GM23338 (cell line): ENCODE measurements around the gene PM20D1. TPM values are rescaled to one million over a fixed set of nuclear protein-coding genes. Genes with fewer than 3 reads are reported as not detected.
A peak's percentile ranks its signal among the peaks of the same experiment; 100 is the strongest.

Source experiments
- ATAC-seq: fragments of 200-7000 bp; cut with Tn5 transposase; 3 replicates; pipeline ENCODE4 v1.9.1; 2020
- DNase-seq: peaks from one replicate; pipeline ENCODE4 v3.0.0-alpha.2; 2015; ENCODE audit warnings: low spot score
- H2AFZ ChIP-seq: fragments of 200-600 bp; sonication (generic); 2 replicates; pipeline ENCODE4 v1.8.0; 2016; ENCODE audit warnings: antibody characterized with exemption, mild to moderate bottlenecking, moderate library complexity
- H3F3A ChIP-seq: fragments of 200-600 bp; sonication (generic); replicated peaks from 2 replicates; pipeline ENCODE4 v1.8.0; 2017; ENCODE audit warnings: antibody characterized with exemption, mixed run types, low read depth
- H3K27ac ChIP-seq: fragments of 200-600 bp; sonication (generic); 2 replicates; pipeline ENCODE4 v1.6.1; 2016; ENCODE audit warnings: low read depth
- H3K27me3 ChIP-seq: fragments of 200-600 bp; sonication (generic); 2 replicates; pipeline ENCODE4 v1.8.0; 2016; ENCODE audit warnings: mild to moderate bottlenecking, mixed run types, moderate library complexity; ENCODE audit not compliant: insufficient read depth
- H3K36me3 ChIP-seq: fragments of 200-600 bp; sonication (generic); 2 replicates; pipeline ENCODE4 v1.8.0; 2016; ENCODE audit warnings: mild to moderate bottlenecking; ENCODE audit not compliant: insufficient read depth
- H3K4me1 ChIP-seq: fragments of 200-600 bp; sonication (generic); 2 replicates; pipeline ENCODE4 v1.8.0; 2016; ENCODE audit warnings: mild to moderate bottlenecking, moderate library complexity; ENCODE audit not compliant: insufficient read depth
- H3K4me2 ChIP-seq: fragments of 200-600 bp; sonication (generic); 2 replicates; pipeline ENCODE4 v1.7.1; 2017; ENCODE audit warnings: mixed run types
- H3K4me3 ChIP-seq: fragments of 200-600 bp; sonication (generic); 2 replicates; pipeline ENCODE4 v1.6.1; 2016; ENCODE audit warnings: mixed run types
- H3K79me2 ChIP-seq: fragments of 200-600 bp; sonication (generic); replicated peaks from 2 replicates; pipeline ENCODE4 v1.8.0; 2017; ENCODE audit warnings: mild to moderate bottlenecking; ENCODE audit not compliant: insufficient read depth
- H3K9me2 ChIP-seq: fragments of 200-600 bp; sonication (generic); 2 replicates; pipeline ENCODE4 v1.8.0; 2017; ENCODE audit not compliant: insufficient read depth
- H4K20me1 ChIP-seq: fragments of 200-600 bp; sonication (generic); replicated peaks from 2 replicates; pipeline ENCODE4 v1.8.0; 2017; ENCODE audit warnings: mild to moderate bottlenecking; ENCODE audit not compliant: insufficient read depth
- H3K27ac Mint-ChIP-seq: 2 replicates; pipeline ENCODE4 v1.8.0; 2020; ENCODE audit warnings: inconsistent platforms, mild to moderate bottlenecking, moderate library complexity, mixed read lengths
- H3K27me3 Mint-ChIP-seq: 3 replicates; pipeline ENCODE4 v1.8.0; 2022; ENCODE audit warnings: low read depth, mild to moderate bottlenecking, moderate library complexity, mixed read lengths, inconsistent platforms; ENCODE audit not compliant: insufficient read depth, poor library complexity
- H3K36me3 Mint-ChIP-seq: 3 replicates; pipeline ENCODE4 v1.8.0; 2021; ENCODE audit warnings: low read depth, mild to moderate bottlenecking, inconsistent platforms, moderate library complexity, mixed read lengths
- H3K4me1 Mint-ChIP-seq: 3 replicates; pipeline ENCODE4 v1.8.0; 2020; ENCODE audit warnings: mild to moderate bottlenecking, inconsistent platforms, mixed read lengths
- H3K4me3 Mint-ChIP-seq: 3 replicates; pipeline ENCODE4 v1.8.0; 2021; ENCODE audit warnings: moderate library complexity, mild to moderate bottlenecking, inconsistent platforms, mixed read lengths
- H3K9me3 Mint-ChIP-seq: 3 replicates; pipeline ENCODE4 v1.8.0; 2020; ENCODE audit warnings: moderate library complexity, mild to moderate bottlenecking, inconsistent platforms, mixed read lengths
- CREB1 ChIP-seq: fragments of 250-450 bp; sonication (Bioruptor Pico); IDR thresholded peaks from 2 replicates; pipeline ENCODE4 v1.5.0; 2020; ENCODE audit warnings: low read depth, mild to moderate bottlenecking, moderate library complexity
- CTCF ChIP-seq, 2 experiments: fragments of 200-600 bp in 1 of 2; sonication (generic) in 1 of 2; conservative IDR thresholded peaks; 2 replicates each; pipeline versions ENCODE4 v1.5.1 to v1.6.1; 2016 to 2017; ENCODE audit warnings: antibody characterized with exemption in 2 of 2, low read depth in 2 of 2, mild to moderate bottlenecking in 2 of 2, moderate library complexity in 1 of 2
- ETS1 ChIP-seq: IDR thresholded peaks from 2 replicates; pipeline ENCODE4 v1.6.1; 2016; ENCODE audit warnings: antibody characterized with exemption
- EZH2 ChIP-seq: fragments of 200-600 bp; sonication (generic); IDR thresholded peaks from one replicate; pipeline ENCODE4 v1.8.0; 2017; ENCODE audit warnings: antibody characterized with exemption, mild to moderate bottlenecking, low read depth; ENCODE audit not compliant: unreplicated experiment
- NANOG ChIP-seq: IDR thresholded peaks from 2 replicates; pipeline ENCODE4 v1.6.1; 2016; ENCODE audit warnings: antibody characterized with exemption, borderline replicate concordance
- ZNF462 ChIP-seq: fragments of 250-450 bp; sonication (Bioruptor Pico); IDR thresholded peaks from 2 replicates; pipeline ENCODE4 v1.5.0; 2020; ENCODE audit warnings: mild to moderate bottlenecking, moderate library complexity
- polyA plus RNA-seq: library from polyadenylated mRNA; unstranded; fragments of >200 nt; fragmentation: Nextera tagmentation; extraction: Ambion mirVana; gene quantifications from 2 replicates; pipeline ENCODE4 v1.2.1, GENCODE V29; 2016
- total RNA-seq: library from RNA; depleted of rRNA; stranded (reverse); fragments of >200 nt; shearing (Covaris generic); gene quantifications from 2 replicates; pipeline ENCODE4 v1.2.3, GENCODE V29; 2014

PM20D1 gene
- total and polyA plus RNA-seq, 2 experiments from 2014 or later: 0.10 TPM; not detected in 1

- TF ChIP-seq ZNF462 (CRISPR knock-in tag) (no peak), ETS1 (no peak), CREB1 (CRISPR knock-in tag) (no peak), NANOG (no peak)
These were observed 17.6 kb downstream of the PM20D1 start (continued) for GRCh38 chr1:205832326-205832751.

- no peaks in the 10 kb centered on the region for H3F3A ChIP-seq
- Mint-ChIP-seq H3K4me1 (peaks cover 20% of the 10 kb centered on the region), H3K36me3 (no peaks in the 10 kb centered on the region), H3K27ac (no peak overlapping the region), H3K9me3 (no peaks in the 10 kb centered on the region), H3K4me3 (no peak overlapping the region), H3K27me3 (peaks cover 4% of the 10 kb centered on the region)
- TF ChIP-seq CTCF (conservative IDR thresholded peaks at IDR 0.05; ENCODE audit: low read depth in 2 of 2) (peak in 1 of 2 experiments; percentile 21; a peak in 1 of 4 replicates), EZH2 (no peak)
- no peaks in the 10 kb centered on the region for H3K79me2 ChIP-seq
- H3K4me1 ChIP-seq: no peaks in the 10 kb centered on the region
- 0 out of 2 replicates have a peak, but pooled peaks cover 6% of the 10 kb centered on the region for H3K9me2 ChIP-seq
- DNase-seq: peak; percentile 41
- no peak overlapping the region for H2AFZ ChIP-seq
- peak; percentile 91 for ATAC-seq
- no peaks in the 10 kb centered on the region for H3K27me3 ChIP-seq
- H4K20me1 ChIP-seq: no peaks in the 10 kb centered on the region
- H3K27ac ChIP-seq: no peak overlapping the region
- H3K4me2 ChIP-seq: no peak overlapping the region
- H3K36me3 ChIP-seq: no peaks in the 10 kb centered on the region
- no peak overlapping the region for H3K4me3 ChIP-seq
These were observed 22.3 kb downstream of the PM20D1 start for GRCh38 chr1:205827623-205828022.
